ENCODE results near the gene KCNIP1.

The KCNIP1 gene

GRCh38 chr5:170540271-170540670 lies 36.5 kb downstream of the KCNIP1 start:
- Histone ChIP-seq H3K79me1 (ENCODE audit: low read length) (no peaks in the 10 kb centered on the region), H4K5ac (ENCODE audit: low read length) (no peak overlapping the region), H4K8ac (ENCODE audit: low read depth, low read length) (no peak overlapping the region), H3K4me3 (ENCODE audit: low read length) (no peak overlapping the region), H3K23ac (ENCODE audit: low read length) (no peak overlapping the region), H3K27me3 (ENCODE audit: insufficient read depth, low read length, poor library complexity) (no peaks in the 10 kb centered on the region), H3K18ac (ENCODE audit: low read length) (no peak overlapping the region), H3K56ac (ENCODE audit: low read length) (no peak overlapping the region), H3K79me2 (ENCODE audit: control insufficient read depth, insufficient read depth, low read length) (no peaks in the 10 kb centered on the region), H3K36me3 (ENCODE audit: control insufficient read depth, insufficient read depth, low read length) (no peaks in the 10 kb centered on the region), H3K27ac (ENCODE audit: low read depth, low read length) (no peak overlapping the region), H2BK120ac (ENCODE audit: low read depth, low read length) (no peak overlapping the region), H3K9ac (ENCODE audit: low read length) (no peak overlapping the region), H2AK5ac (ENCODE audit: low read length) (no peak overlapping the region), H3K4me1 (ENCODE audit: control insufficient read depth, low read depth, low read length) (no peaks in the 10 kb centered on the region), H3K4me2 (ENCODE audit: low read length) (no peak overlapping the region), H3K4ac (ENCODE audit: low read depth, low read length) (no peak overlapping the region), H2BK5ac (ENCODE audit: low read length) (no peak overlapping the region), H2BK15ac (replicated peaks; ENCODE audit: low read depth) (no peak overlapping the region)
- DNase-seq, result no peak
- WGBS (ENCODE audit: extremely low coverage, insufficient coverage, low lambda C conversion rate), result no CpG with 5 or more reads among the region's 1 CpG

GRCh38 chr5:170541146-170541769 lies 37.4 kb downstream of the KCNIP1 start:
- Histone ChIP-seq H3K27ac (ENCODE audit: low read depth, low read length) (no peak overlapping the region), H3K23ac (ENCODE audit: low read length) (no peak overlapping the region), H3K4ac (ENCODE audit: low read depth, low read length) (no peak overlapping the region), H3K4me3 (ENCODE audit: low read length) (no peak overlapping the region), H4K8ac (ENCODE audit: low read depth, low read length) (no peak overlapping the region), H3K4me2 (ENCODE audit: low read length) (no peak overlapping the region), H3K18ac (ENCODE audit: low read length) (no peak overlapping the region), H3K36me3 (ENCODE audit: control insufficient read depth, insufficient read depth, low read length) (no peaks in the 10 kb centered on the region), H2BK15ac (replicated peaks; ENCODE audit: low read depth) (no peak overlapping the region), H2AK5ac (ENCODE audit: low read length) (no peak overlapping the region), H3K79me2 (ENCODE audit: control insufficient read depth, insufficient read depth, low read length) (no peaks in the 10 kb centered on the region), H3K4me1 (ENCODE audit: control insufficient read depth, low read depth, low read length) (no peaks in the 10 kb centered on the region), H2BK120ac (ENCODE audit: low read depth, low read length) (no peak overlapping the region), H2BK5ac (ENCODE audit: low read length) (no peak overlapping the region), H3K56ac (ENCODE audit: low read length) (no peak overlapping the region), H3K27me3 (ENCODE audit: insufficient read depth, low read length, poor library complexity) (no peaks in the 10 kb centered on the region), H3K9ac (ENCODE audit: low read length) (no peak overlapping the region), H3K79me1 (ENCODE audit: low read length) (no peaks in the 10 kb centered on the region), H4K5ac (ENCODE audit: low read length) (no peak overlapping the region)
- no peak for DNase-seq
- no CpG with 5 or more reads among the region's 1 CpG for WGBS (ENCODE audit: extremely low coverage, insufficient coverage, low lambda C conversion rate)

GRCh38 chr5:170542691-170543293 lies 39.0 kb downstream of the KCNIP1 start:
- no peaks in the 10 kb centered on the region for H3K79me1 ChIP-seq (ENCODE audit: low read length)
- H3K18ac ChIP-seq (ENCODE audit: low read length), result no peak overlapping the region
- no peak for DNase-seq
- H3K4ac ChIP-seq (ENCODE audit: low read depth, low read length), result no peak overlapping the region
- H3K56ac ChIP-seq (ENCODE audit: low read length), result no peak overlapping the region
- H3K27me3 ChIP-seq (ENCODE audit: insufficient read depth, low read length, poor library complexity), result no peaks in the 10 kb centered on the region
- no peak overlapping the region for H3K4me2 ChIP-seq (ENCODE audit: low read length)
- H3K36me3 ChIP-seq (ENCODE audit: control insufficient read depth, insufficient read depth, low read length), result no peaks in the 10 kb centered on the region
- WGBS (ENCODE audit: extremely low coverage, insufficient coverage, low lambda C conversion rate), result no CpG with 5 or more reads among the region's 8 CpGs
- no peak overlapping the region for H2AK5ac ChIP-seq (ENCODE audit: low read length)
- no peak overlapping the region for H2BK120ac ChIP-seq (ENCODE audit: low read depth, low read length)
- no peak overlapping the region for H2BK5ac ChIP-seq (ENCODE audit: low read length)
- no peaks in the 10 kb centered on the region for H3K79me2 ChIP-seq (ENCODE audit: control insufficient read depth, insufficient read depth, low read length)
- H2BK15ac ChIP-seq (replicated peaks; ENCODE audit: low read depth), result no peak overlapping the region
- H3K9ac ChIP-seq (ENCODE audit: low read length), result no peak overlapping the region
- no peak overlapping the region for H4K8ac ChIP-seq (ENCODE audit: low read depth, low read length)
- H4K5ac ChIP-seq (ENCODE audit: low read length), result no peak overlapping the region
- no peak overlapping the region for H3K23ac ChIP-seq (ENCODE audit: low read length)
- H3K4me3 ChIP-seq (ENCODE audit: low read length), result no peak overlapping the region
- H3K27ac ChIP-seq (ENCODE audit: low read depth, low read length), result no peak overlapping the region
- no peaks in the 10 kb centered on the region for H3K4me1 ChIP-seq (ENCODE audit: control insufficient read depth, low read depth, low read length)

- H4K5ac ChIP-seq (ENCODE audit: low read length), result no peak overlapping the region
- no peak overlapping the region for H2BK15ac ChIP-seq (replicated peaks; ENCODE audit: low read depth)
- no CpG with 5 or more reads among the region's 2 CpGs for WGBS (ENCODE audit: extremely low coverage, insufficient coverage, low lambda C conversion rate)
- no peak overlapping the region for H3K9ac ChIP-seq (ENCODE audit: low read length)
- H3K56ac ChIP-seq (ENCODE audit: low read length), result no peak overlapping the region
- no peak for DNase-seq
- no peak overlapping the region for H4K8ac ChIP-seq (ENCODE audit: low read depth, low read length)
- H3K27me3 ChIP-seq (ENCODE audit: insufficient read depth, low read length, poor library complexity), result no peaks in the 10 kb centered on the region
- no peaks in the 10 kb centered on the region for H3K36me3 ChIP-seq (ENCODE audit: control insufficient read depth, insufficient read depth, low read length)
- H3K79me2 ChIP-seq (ENCODE audit: control insufficient read depth, insufficient read depth, low read length), result no peaks in the 10 kb centered on the region
- H2AK5ac ChIP-seq (ENCODE audit: low read length), result no peak overlapping the region
- H3K4me1 ChIP-seq (ENCODE audit: control insufficient read depth, low read depth, low read length), result no peaks in the 10 kb centered on the region
- H2BK5ac ChIP-seq (ENCODE audit: low read length), result no peak overlapping the region
- H3K4me3 ChIP-seq (ENCODE audit: low read length), result no peak overlapping the region
- no peak overlapping the region for H3K18ac ChIP-seq (ENCODE audit: low read length)
- no peak overlapping the region for H3K27ac ChIP-seq (ENCODE audit: low read depth, low read length)
- H3K4ac ChIP-seq (ENCODE audit: low read depth, low read length), result no peak overlapping the region
- H3K79me1 ChIP-seq (ENCODE audit: low read length), result no peaks in the 10 kb centered on the region
- H3K4me2 ChIP-seq (ENCODE audit: low read length), result no peak overlapping the region
- no peak overlapping the region for H3K23ac ChIP-seq (ENCODE audit: low read length)
- no peak overlapping the region for H2BK120ac ChIP-seq (ENCODE audit: low read depth, low read length)
Observed at GRCh38 chr5:170545313-170545712, 41.5 kb downstream of the KCNIP1 start.

GRCh38 chr5:170545811-170546210 lies 42.0 kb downstream of the KCNIP1 start:
- Histone ChIP-seq H3K4ac (ENCODE audit: low read depth, low read length) (no peak overlapping the region), H3K4me1 (ENCODE audit: control insufficient read depth, low read depth, low read length) (no peaks in the 10 kb centered on the region), H3K4me3 (ENCODE audit: low read length) (no peak overlapping the region), H3K56ac (ENCODE audit: low read length) (no peak overlapping the region), H2BK5ac (ENCODE audit: low read length) (no peak overlapping the region), H2BK120ac (ENCODE audit: low read depth, low read length) (no peak overlapping the region), H4K8ac (ENCODE audit: low read depth, low read length) (no peak overlapping the region), H4K5ac (ENCODE audit: low read length) (no peak overlapping the region), H3K36me3 (ENCODE audit: control insufficient read depth, insufficient read depth, low read length) (no peaks in the 10 kb centered on the region), H3K27ac (ENCODE audit: low read depth, low read length) (no peak overlapping the region), H3K27me3 (ENCODE audit: insufficient read depth, low read length, poor library complexity) (no peaks in the 10 kb centered on the region), H2AK5ac (ENCODE audit: low read length) (no peak overlapping the region), H3K9ac (ENCODE audit: low read length) (no peak overlapping the region), H3K23ac (ENCODE audit: low read length) (no peak overlapping the region), H3K18ac (ENCODE audit: low read length) (no peak overlapping the region), H3K79me2 (ENCODE audit: control insufficient read depth, insufficient read depth, low read length) (no peaks in the 10 kb centered on the region), H3K79me1 (ENCODE audit: low read length) (no peaks in the 10 kb centered on the region), H3K4me2 (ENCODE audit: low read length) (no peak overlapping the region), H2BK15ac (replicated peaks; ENCODE audit: low read depth) (no peak overlapping the region)
- WGBS (ENCODE audit: extremely low coverage, insufficient coverage, low lambda C conversion rate), result no CpG with 5 or more reads among the region's 1 CpG
- DNase-seq, result no peak

GRCh38 chr5:170546282-170546681 lies 42.5 kb downstream of the KCNIP1 start:
- no peak overlapping the region for H3K4ac ChIP-seq (ENCODE audit: low read depth, low read length)
- no peaks in the 10 kb centered on the region for H3K27me3 ChIP-seq (ENCODE audit: insufficient read depth, low read length, poor library complexity)
- H3K4me1 ChIP-seq (ENCODE audit: control insufficient read depth, low read depth, low read length), result no peaks in the 10 kb centered on the region
- H3K18ac ChIP-seq (ENCODE audit: low read length), result no peak overlapping the region
- no peak overlapping the region for H3K23ac ChIP-seq (ENCODE audit: low read length)
- no peak overlapping the region for H2BK5ac ChIP-seq (ENCODE audit: low read length)
- no peak overlapping the region for H4K8ac ChIP-seq (ENCODE audit: low read depth, low read length)
- no peak for DNase-seq
- no peaks in the 10 kb centered on the region for H3K79me2 ChIP-seq (ENCODE audit: control insufficient read depth, insufficient read depth, low read length)
- H2BK15ac ChIP-seq (replicated peaks; ENCODE audit: low read depth), result no peak overlapping the region
- WGBS (ENCODE audit: extremely low coverage, insufficient coverage, low lambda C conversion rate), result no CpG with 5 or more reads among the region's 4 CpGs
- no peak overlapping the region for H2BK120ac ChIP-seq (ENCODE audit: low read depth, low read length)
- no peak overlapping the region for H3K9ac ChIP-seq (ENCODE audit: low read length)
- H3K4me2 ChIP-seq (ENCODE audit: low read length), result no peak overlapping the region
- H3K36me3 ChIP-seq (ENCODE audit: control insufficient read depth, insufficient read depth, low read length), result no peaks in the 10 kb centered on the region
- H2AK5ac ChIP-seq (ENCODE audit: low read length), result no peak overlapping the region
- H4K5ac ChIP-seq (ENCODE audit: low read length), result no peak overlapping the region
- no peaks in the 10 kb centered on the region for H3K79me1 ChIP-seq (ENCODE audit: low read length)
- H3K4me3 ChIP-seq (ENCODE audit: low read length), result no peak overlapping the region
- H3K27ac ChIP-seq (ENCODE audit: low read depth, low read length), result no peak overlapping the region
- no peak overlapping the region for H3K56ac ChIP-seq (ENCODE audit: low read length)
